Smooth muscle cell (in vitro differentiated cells): ENCODE results near the gene TANC1. TPM values are rescaled to one million over a fixed set of nuclear protein-coding genes. Genes with fewer than 3 reads are reported as not detected.

Experiments used
- DNase-seq: peaks from one replicate; lab custom pipeline; 2025; ENCODE audit not compliant: unreplicated experiment; lab: John Stamatoyannopoulos, UW
- H2AFZ ChIP-seq: fragments of 200-600 bp; sonication (generic); 2 replicates; pipeline ENCODE4 v1.6.0; 2016; ENCODE audit warnings: antibody characterized with exemption, low read depth, mild to moderate bottlenecking
- H3F3A ChIP-seq: fragments of 200-600 bp; sonication (generic); 2 replicates; pipeline ENCODE4 v1.6.0; 2017; ENCODE audit warnings: antibody characterized with exemption, low read depth
- H3K27ac ChIP-seq: fragments of 200-600 bp; sonication (generic); 2 replicates; pipeline ENCODE4 v1.5.1; 2016; ENCODE audit warnings: low read depth, mild to moderate bottlenecking
- H3K27me3 ChIP-seq: fragments of 200-600 bp; sonication (generic); 2 replicates; pipeline ENCODE4 v1.6.1; 2016; ENCODE audit warnings: low read depth, mild to moderate bottlenecking
- H3K36me3 ChIP-seq: fragments of 200-600 bp; sonication (generic); 2 replicates; pipeline ENCODE4 v1.5.1; 2016; ENCODE audit warnings: low read depth
- H3K4me1 ChIP-seq: fragments of 200-600 bp; sonication (generic); 2 replicates; pipeline ENCODE4 v1.5.1; 2016; ENCODE audit warnings: low read depth
- H3K4me2 ChIP-seq: fragments of 200-600 bp; sonication (generic); 2 replicates; pipeline ENCODE4 v1.6.0; 2016; ENCODE audit warnings: mild to moderate bottlenecking
- H3K4me3 ChIP-seq: fragments of 200-600 bp; sonication (generic); 2 replicates; pipeline ENCODE4 v1.5.1; 2016; ENCODE audit warnings: mild to moderate bottlenecking
- H3K79me2 ChIP-seq: fragments of 200-600 bp; sonication (generic); 2 replicates; pipeline ENCODE4 v1.6.0; 2016; ENCODE audit warnings: low read depth, mild to moderate bottlenecking
- H3K9ac ChIP-seq: fragments of 200-600 bp; sonication (generic); 2 replicates; pipeline ENCODE4 v1.6.0; 2016; ENCODE audit warnings: low read depth
- H3K9me3 ChIP-seq: fragments of 200-600 bp; sonication (generic); replicated peaks from 2 replicates; pipeline ENCODE4 v1.5.1; 2016; ENCODE audit warnings: low read depth
- H4K20me1 ChIP-seq: fragments of 200-600 bp; sonication (generic); 2 replicates; pipeline ENCODE4 v1.6.0; 2016; ENCODE audit warnings: low read depth
- CTCF ChIP-seq: fragments of 200-600 bp; sonication (generic); IDR thresholded peaks from 2 replicates; pipeline ENCODE4 v1.5.1; 2017; ENCODE audit warnings: borderline replicate concordance, mild to moderate bottlenecking, antibody characterized with exemption; ENCODE audit not compliant: insufficient read depth, poor library complexity, severe bottlenecking
- WGBS: methylation state at CpG from one replicate; pipeline ENCODE4 v1.1.7; 2016; ENCODE audit warnings: low lambda C conversion rate; 5-methylcytosine and 5-hydroxymethylcytosine counted together
- polyA plus RNA-seq: library from polyadenylated mRNA; unstranded; fragments of >200 nt; fragmentation: Nextera tagmentation; extraction: Ambion mirVana; gene quantifications from 2 replicates; pipeline ENCODE4 v1.2.1, GENCODE V29; 2016
- total RNA-seq: library from RNA; depleted of rRNA; stranded (reverse); fragments of >200 nt; gene quantifications from 2 replicates; pipeline ENCODE4 v1.2.3, GENCODE V29; 2014

The TANC1 gene
- total and polyA plus RNA-seq, 2 experiments from 2014 or later: 9.1 to 30.8 TPM

- H3K27me3 ChIP-seq: no peaks in the 10 kb centered on the region
- H3K9ac ChIP-seq: no peak overlapping the region
- H3F3A ChIP-seq: peaks cover 37% of the 10 kb centered on the region
- no peaks in the 10 kb centered on the region for H3K9me3 ChIP-seq
- peaks cover 3% of the 10 kb centered on the region for H3K36me3 ChIP-seq
- H3K27ac ChIP-seq: peak overlapping the region; percentile 73
- DNase-seq: no peak
- no peak overlapping the region for H3K4me3 ChIP-seq
- TF ChIP-seq CTCF: no peak
- no peaks in the 10 kb centered on the region for H3K79me2 ChIP-seq
- peaks cover 12% of the 10 kb centered on the region for H3K4me1 ChIP-seq
- H2AFZ ChIP-seq: no peak overlapping the region
- no peaks in the 10 kb centered on the region for H4K20me1 ChIP-seq
- 86% methylated on average over 4 of the region's 4 CpGs for WGBS
- no peak overlapping the region for H3K4me2 ChIP-seq
Measured at GRCh38 chr2:159199761-159200465, 231.5 kb downstream of the TANC1 start.

GRCh38 chr2:159200498-159200897 is 232.1 kb downstream of the TANC1 start:
- Histone ChIP-seq H3K27me3 (no peaks in the 10 kb centered on the region), H3K9me3 (no peaks in the 10 kb centered on the region), H3F3A (peaks cover 37% of the 10 kb centered on the region), H2AFZ (no peak overlapping the region), H3K27ac (peak overlapping the region; percentile 73), H3K4me2 (no peak overlapping the region), H3K79me2 (no peaks in the 10 kb centered on the region), H3K4me1 (peaks cover 12% of the 10 kb centered on the region), H3K36me3 (peaks cover 3% of the 10 kb centered on the region), H3K4me3 (no peak overlapping the region), H3K9ac (peak overlapping the region; percentile 30), H4K20me1 (no peaks in the 10 kb centered on the region)
- 78% methylated on average over 1 of the region's 1 CpG for WGBS
- no peak for DNase-seq
- no peak for TF ChIP-seq CTCF

GRCh38 chr2:159201360-159202063 is 233.1 kb downstream of the TANC1 start:
- TF ChIP-seq CTCF: no peak
- Histone ChIP-seq H3K79me2 (no peaks in the 10 kb centered on the region), H3K4me3 (no peak overlapping the region), H3K36me3 (peaks cover 3% of the 10 kb centered on the region), H4K20me1 (no peaks in the 10 kb centered on the region), H2AFZ (no peak overlapping the region), H3K9me3 (no peaks in the 10 kb centered on the region), H3F3A (peaks cover 37% of the 10 kb centered on the region), H3K4me1 (peaks cover 12% of the 10 kb centered on the region), H3K4me2 (peak overlapping the region; percentile 0), H3K9ac (peak overlapping the region; percentile 30), H3K27ac (peak overlapping the region; percentile 73), H3K27me3 (no peaks in the 10 kb centered on the region)
- 56% methylated on average over 8 of the region's 8 CpGs for WGBS
- DNase-seq: no peak
